GM19324 (cell line): ENCODE measurements around the gene SYT6.

ENCODE experiments used
- ATAC-seq: cut with Tn5 transposase; IDR thresholded peaks from one replicate; pipeline ENCODE4 v1.9.1; 2021; ENCODE audit warnings: mild to moderate bottlenecking, moderate library complexity; ENCODE audit not compliant: unreplicated experiment, low FRiP score

SYT6 gene

GRCh38 chr1:114124644-114125043, 29.0 kb downstream of the SYT6 start:
- no peak for ATAC-seq

GRCh38 chr1:114122941-114123618, 30.6 kb downstream of the SYT6 start:
- ATAC-seq, result no peak

- no peak for ATAC-seq
These were observed 35.2 kb downstream of the SYT6 start for GRCh38 chr1:114118351-114118990.

GRCh38 chr1:114117654-114118053, 36.0 kb downstream of the SYT6 start:
- ATAC-seq, result no peak

- no peak for ATAC-seq
These were observed 37.6 kb downstream of the SYT6 start for GRCh38 chr1:114116086-114116485.

GRCh38 chr1:114114185-114115094, 39.2 kb downstream of the SYT6 start:
- no peak for ATAC-seq

GRCh38 chr1:114113411-114114184, 40.1 kb downstream of the SYT6 start:
- ATAC-seq, result no peak

- no peak for ATAC-seq
These were observed 40.9 kb downstream of the SYT6 start for GRCh38 chr1:114112775-114113174.

GRCh38 chr1:114111731-114112641, 41.7 kb downstream of the SYT6 start:
- ATAC-seq, result no peak

GRCh38 chr1:114109981-114110380, 43.7 kb downstream of the SYT6 start:
- ATAC-seq, result no peak

- no peak for ATAC-seq
These were observed 44.9 kb downstream of the SYT6 start for GRCh38 chr1:114108751-114109255.

GRCh38 chr1:114107474-114108435, 45.9 kb downstream of the SYT6 start:
- ATAC-seq, result no peak

- no peak for ATAC-seq
These were observed 48.2 kb downstream of the SYT6 start for GRCh38 chr1:114105421-114105979.

GRCh38 chr1:114104949-114105348, 48.7 kb downstream of the SYT6 start:
- no peak for ATAC-seq

- ATAC-seq, result no peak
These were observed 49.7 kb downstream of the SYT6 start for GRCh38 chr1:114103992-114104391.

- no peak for ATAC-seq
These were observed 51.5 kb downstream of the SYT6 start for GRCh38 chr1:114102136-114102535.

GRCh38 chr1:114100148-114100547, 53.5 kb downstream of the SYT6 start:
- no peak for ATAC-seq

- ATAC-seq, result no peak
These were observed 54.4 kb downstream of the SYT6 start for GRCh38 chr1:114099268-114099667.
